MM.1S (cell line): ENCODE results near the gene SARS2.

ENCODE experiments used
- DNase-seq: peaks from one replicate; pipeline ENCODE4 v3.0.0-alpha.2; 2015
- H2AFZ ChIP-seq: fragments of 300-600 bp; sonication (generic); 2 replicates; pipeline ENCODE4 v1.6.0; 2016; ENCODE audit warnings: antibody characterized with exemption, low read length
- H3F3A ChIP-seq: fragments of 300-600 bp; sonication (generic); 2 replicates; pipeline ENCODE4 v1.6.1; 2016; ENCODE audit warnings: mild to moderate bottlenecking, antibody characterized with exemption, low read length, moderate library complexity, mixed read lengths; ENCODE audit not compliant: insufficient read depth
- H3K27ac ChIP-seq: fragments of 300-600 bp; sonication (generic); 2 replicates; pipeline ENCODE4 v1.5.1; 2016; ENCODE audit warnings: mild to moderate bottlenecking, low read length
- H3K27me3 ChIP-seq: fragments of 300-600 bp; sonication (generic); replicated peaks from 2 replicates; pipeline ENCODE4 v1.6.0; 2016; ENCODE audit warnings: low read length; ENCODE audit not compliant: insufficient read depth
- H3K36me3 ChIP-seq: fragments of 300-600 bp; sonication (generic); replicated peaks from 2 replicates; pipeline ENCODE4 v1.6.1; 2016; ENCODE audit warnings: mild to moderate bottlenecking, low read length, mixed read lengths; ENCODE audit not compliant: insufficient read depth
- H3K4me1 ChIP-seq: fragments of 300-600 bp; sonication (generic); 2 replicates; pipeline ENCODE4 v1.6.1; 2016; ENCODE audit warnings: low read length, mixed read lengths
- H3K4me2 ChIP-seq: fragments of 300-600 bp; sonication (generic); 2 replicates; pipeline ENCODE4 v1.6.0; 2016; ENCODE audit warnings: low read depth, low read length
- H3K4me3 ChIP-seq: fragments of 300-600 bp; sonication (generic); 2 replicates; pipeline ENCODE4 v1.5.1; 2016; ENCODE audit warnings: low read length, mixed read lengths
- H3K79me2 ChIP-seq: fragments of 300-600 bp; sonication (generic); 2 replicates; pipeline ENCODE4 v1.6.1; 2016; ENCODE audit warnings: mixed run types, low read length, mixed read lengths
- H3K9ac ChIP-seq: fragments of 300-600 bp; sonication (generic); 2 replicates; pipeline ENCODE4 v1.6.1; 2016; ENCODE audit warnings: low read length, mixed read lengths
- H3K9me2 ChIP-seq: fragments of 300-600 bp; sonication (generic); replicated peaks from 2 replicates; pipeline ENCODE4 v1.6.1; 2016; ENCODE audit warnings: mild to moderate bottlenecking, low read length, mixed read lengths; ENCODE audit not compliant: insufficient read depth
- H3K9me3 ChIP-seq: fragments of 300-600 bp; sonication (generic); replicated peaks from 2 replicates; pipeline ENCODE4 v1.6.1; 2016; ENCODE audit warnings: mild to moderate bottlenecking, low read length, mixed read lengths; ENCODE audit not compliant: insufficient read depth
- H4K20me1 ChIP-seq: fragments of 300-600 bp; sonication (generic); 2 replicates; pipeline ENCODE4 v1.6.1; 2016; ENCODE audit warnings: mild to moderate bottlenecking, low read length, moderate library complexity, mixed read lengths; ENCODE audit not compliant: insufficient read depth
- CTCF ChIP-seq: fragments of 300-600 bp; sonication (generic); IDR thresholded peaks from 2 replicates; pipeline ENCODE4 v1.5.1; 2016; ENCODE audit warnings: antibody characterized with exemption, low read length, mixed read lengths
- EZH2 ChIP-seq: fragments of 300-600 bp; sonication (generic); optimal IDR thresholded peaks from 2 replicates; pipeline ENCODE3; 2017; ENCODE audit warnings: low read depth, mild to moderate bottlenecking, antibody characterized with exemption, low read length, mixed read lengths
- EZH2phosphoT487 ChIP-seq: fragments of 300-600 bp; sonication (generic); IDR thresholded peaks from 2 replicates; pipeline ENCODE4 v1.6.1; 2018; ENCODE audit warnings: antibody characterized with exemption, low read length

SARS2 gene

GRCh38 chr19:38880882-38881609 is 49.5 kb downstream of the SARS2 start:
- Histone ChIP-seq H3K9me2 (no peaks in the 10 kb centered on the region), H3K4me1 (peaks cover 18% of the 10 kb centered on the region), H3K79me2 (no peaks in the 10 kb centered on the region; the same call in 1 of the 2 replicates), H3K36me3 (no peaks in the 10 kb centered on the region), H3K4me3 (no peak overlapping the region), H3K9me3 (no peaks in the 10 kb centered on the region), H3K4me2 (no peak overlapping the region), H3K27me3 (no peaks in the 10 kb centered on the region), H3K9ac (no peak overlapping the region), H3F3A (peaks cover 21% of the 10 kb centered on the region), H3K27ac (no peak overlapping the region), H2AFZ (no peak overlapping the region), H4K20me1 (no peaks in the 10 kb centered on the region)
- TF ChIP-seq EZH2phosphoT487 (no peak), EZH2 (no peak), CTCF (no peak)
- DNase-seq, result no peak

- Histone ChIP-seq H2AFZ (no peak overlapping the region), H4K20me1 (no peaks in the 10 kb centered on the region), H3F3A (peaks cover 21% of the 10 kb centered on the region), H3K27me3 (no peaks in the 10 kb centered on the region), H3K4me2 (no peak overlapping the region), H3K36me3 (no peaks in the 10 kb centered on the region), H3K4me3 (no peak overlapping the region), H3K27ac (no peak overlapping the region), H3K9me3 (no peaks in the 10 kb centered on the region), H3K79me2 (no peaks in the 10 kb centered on the region; the same call in 1 of the 2 replicates), H3K9ac (no peak overlapping the region), H3K9me2 (no peaks in the 10 kb centered on the region), H3K4me1 (peaks cover 18% of the 10 kb centered on the region)
- TF ChIP-seq CTCF (no peak), EZH2phosphoT487 (no peak), EZH2 (no peak)
- DNase-seq, result no peak
These were observed 50.3 kb downstream of the SARS2 start for GRCh38 chr19:38880076-38880881.

GRCh38 chr19:38879400-38879751 is 51.2 kb downstream of the SARS2 start:
- no peaks in the 10 kb centered on the region for H3K9me2 ChIP-seq
- peak overlapping the region; percentile 95; the same call in 1 of the 2 replicates for H3K27ac ChIP-seq
- peak overlapping the region; percentile 89; the same call in 1 of the 2 replicates for H3K9ac ChIP-seq
- H4K20me1 ChIP-seq, result no peaks in the 10 kb centered on the region
- H3K27me3 ChIP-seq, result no peaks in the 10 kb centered on the region
- peak overlapping the region; percentile 100; the same call in 1 of the 2 replicates for H3K4me2 ChIP-seq
- H3K4me1 ChIP-seq, result peaks cover 18% of the 10 kb centered on the region
- H2AFZ ChIP-seq, result no peak overlapping the region
- H3K79me2 ChIP-seq, result no peaks in the 10 kb centered on the region; the same call in 1 of the 2 replicates
- TF ChIP-seq EZH2phosphoT487, result no peak
- TF ChIP-seq EZH2, result no peak
- TF ChIP-seq CTCF, result no peak
- H3K36me3 ChIP-seq, result no peaks in the 10 kb centered on the region
- no peak for DNase-seq
- H3K4me3 ChIP-seq, result no peak overlapping the region
- no peaks in the 10 kb centered on the region for H3K9me3 ChIP-seq
- peaks cover 21% of the 10 kb centered on the region for H3F3A ChIP-seq
